Measurements from ENCODE around the gene SRPK2. TPM values are rescaled to one million over a fixed set of nuclear protein-coding genes. Genes with fewer than 3 reads are reported as not detected.
"Not testable (repeated sequence)": the region's sequence is repeated elsewhere in the genome, so short reads cannot be mapped to it uniquely, and the experiment has no call there.

The SRPK2 gene
- total RNA-seq, 1 donor from 2014 or later: 26.7 TPM

- no peak for DNase-seq (ENCODE audit: low read depth)
- TF ChIP-seq CTCF (conservative IDR thresholded peaks at IDR 0.05; ENCODE audit: low read depth, low read length): no peak
- no peak overlapping the region for H3K4me3 ChIP-seq (ENCODE audit: low read depth, low read length)
Observed at GRCh38 chr7:105202616-105203015, 186.1 kb downstream of the SRPK2 start.

GRCh38 chr7:105199386-105199785, 189.3 kb downstream of the SRPK2 start:
- no peak for DNase-seq (ENCODE audit: low read depth)
- no peak for TF ChIP-seq CTCF (conservative IDR thresholded peaks at IDR 0.05; ENCODE audit: low read depth, low read length)
- no peak overlapping the region for H3K4me3 ChIP-seq (ENCODE audit: low read depth, low read length)

GRCh38 chr7:105198223-105198622, 190.5 kb downstream of the SRPK2 start:
- DNase-seq (ENCODE audit: low read depth): no peak
- no peak overlapping the region for H3K4me3 ChIP-seq (ENCODE audit: low read depth, low read length)
- no peak for TF ChIP-seq CTCF (conservative IDR thresholded peaks at IDR 0.05; ENCODE audit: low read depth, low read length)

DNA sequence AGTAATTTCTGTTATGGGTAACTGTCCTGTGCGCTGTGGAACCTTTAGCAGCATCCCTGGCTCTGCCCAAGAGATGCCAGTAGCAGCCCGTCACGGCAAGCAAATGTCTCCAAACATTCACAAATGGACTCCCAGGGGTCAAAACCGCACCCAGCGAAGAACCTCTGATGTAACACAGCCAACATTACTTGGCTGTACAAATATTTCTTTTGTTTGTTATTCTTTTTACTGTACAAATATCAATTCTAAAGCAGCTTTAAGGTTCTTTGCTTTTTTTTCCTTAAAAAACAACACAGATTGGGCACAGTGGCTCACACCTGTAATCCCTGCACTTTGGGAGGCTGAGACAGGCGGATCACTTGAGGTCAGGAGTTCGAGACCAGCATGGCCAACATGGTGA, 192.2 kb downstream of the SRPK2 start:
- no peak for TF ChIP-seq CTCF (conservative IDR thresholded peaks at IDR 0.05; ENCODE audit: low read depth, low read length)
- H3K4me3 ChIP-seq (ENCODE audit: low read depth, low read length): no peak overlapping the region
- DNase-seq (ENCODE audit: low read depth): no peak

DNA sequence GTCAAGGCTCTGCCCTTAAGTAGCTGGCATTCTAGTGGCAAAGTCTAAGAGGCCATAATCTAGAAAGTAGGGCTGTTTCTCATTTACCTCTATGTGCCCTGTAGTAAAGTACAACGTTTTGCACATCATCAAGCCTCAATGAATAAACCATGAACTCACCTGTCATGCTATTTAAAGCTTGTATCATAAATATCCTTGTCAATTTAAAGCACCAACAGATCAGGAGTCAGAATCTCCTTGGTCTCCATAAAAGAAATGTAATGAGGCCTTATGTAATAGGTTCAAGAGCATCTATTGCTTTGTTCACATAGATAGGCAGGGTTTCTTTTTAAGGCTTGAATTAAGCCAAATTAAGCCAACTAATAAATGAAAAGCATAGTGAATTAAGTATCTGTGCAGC, 192.8 kb downstream of the SRPK2 start:
- no peak for DNase-seq (ENCODE audit: low read depth)
- no peak overlapping the region for H3K4me3 ChIP-seq (ENCODE audit: low read depth, low read length)
- TF ChIP-seq CTCF (conservative IDR thresholded peaks at IDR 0.05; ENCODE audit: low read depth, low read length): no peak

GRCh38 chr7:105194959-105195358, 193.8 kb downstream of the SRPK2 start:
- not testable (repeated sequence) for DNase-seq (ENCODE audit: low read depth); H3K4me3 ChIP-seq (ENCODE audit: low read depth, low read length)

- no peak for TF ChIP-seq CTCF (conservative IDR thresholded peaks at IDR 0.05; ENCODE audit: low read depth, low read length)
- DNase-seq (ENCODE audit: low read depth): no peak
- no peak overlapping the region for H3K4me3 ChIP-seq (ENCODE audit: low read depth, low read length)
Observed at GRCh38 chr7:105191331-105191730, 197.4 kb downstream of the SRPK2 start.

All from epithelial cell of proximal tubule (primary cell).